Measurements from ENCODE around the gene ANKRD23.

Gene ANKRD23

DNA sequence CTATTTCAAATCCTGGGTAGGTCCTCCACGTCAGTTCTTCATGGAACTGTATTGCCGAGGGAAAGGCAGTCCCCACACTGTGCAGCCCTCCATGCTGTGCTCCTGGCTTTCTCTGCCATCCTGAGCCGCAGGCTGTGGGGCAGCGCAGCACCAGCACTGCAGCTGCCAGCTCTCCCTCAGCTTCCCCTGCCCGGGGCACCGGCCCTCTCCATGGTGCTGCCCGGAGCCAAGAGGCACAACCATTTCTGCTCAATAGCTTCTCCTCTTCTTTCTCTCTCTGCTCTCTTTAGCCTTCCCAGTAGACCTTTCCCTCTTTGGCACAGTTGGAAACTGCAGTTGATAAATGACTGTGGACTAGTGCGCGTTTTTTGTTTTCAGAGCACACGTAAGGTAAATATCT, 12.1 kb downstream of the ANKRD23 start:
- H3K4me1 Mint-ChIP-seq, result peaks cover 22% of the 10 kb centered on the region
- H3K9me3 Mint-ChIP-seq, result no peaks in the 10 kb centered on the region
- H3K27ac Mint-ChIP-seq, result peak overlapping the region in 2 of 3 experiments; percentile 38 to 91
- H3K36me3 Mint-ChIP-seq (ENCODE audit: low read depth), result peaks cover 42% of the 10 kb centered on the region
- no peaks in the 10 kb centered on the region for H3K27me3 Mint-ChIP-seq (ENCODE audit: low read depth)
- TF ChIP-seq, protein P1, sequence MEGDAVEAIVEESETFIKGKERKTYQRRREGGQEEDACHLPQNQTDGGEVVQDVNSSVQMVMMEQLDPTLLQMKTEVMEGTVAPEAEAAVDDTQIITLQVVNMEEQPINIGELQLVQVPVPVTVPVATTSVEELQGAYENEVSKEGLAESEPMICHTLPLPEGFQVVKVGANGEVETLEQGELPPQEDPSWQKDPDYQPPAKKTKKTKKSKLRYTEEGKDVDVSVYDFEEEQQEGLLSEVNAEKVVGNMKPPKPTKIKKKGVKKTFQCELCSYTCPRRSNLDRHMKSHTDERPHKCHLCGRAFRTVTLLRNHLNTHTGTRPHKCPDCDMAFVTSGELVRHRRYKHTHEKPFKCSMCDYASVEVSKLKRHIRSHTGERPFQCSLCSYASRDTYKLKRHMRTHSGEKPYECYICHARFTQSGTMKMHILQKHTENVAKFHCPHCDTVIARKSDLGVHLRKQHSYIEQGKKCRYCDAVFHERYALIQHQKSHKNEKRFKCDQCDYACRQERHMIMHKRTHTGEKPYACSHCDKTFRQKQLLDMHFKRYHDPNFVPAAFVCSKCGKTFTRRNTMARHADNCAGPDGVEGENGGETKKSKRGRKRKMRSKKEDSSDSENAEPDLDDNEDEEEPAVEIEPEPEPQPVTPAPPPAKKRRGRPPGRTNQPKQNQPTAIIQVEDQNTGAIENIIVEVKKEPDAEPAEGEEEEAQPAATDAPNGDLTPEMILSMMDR (IDR thresholded peaks at IDR 0.05; ENCODE audit: unreplicated experiment in 3 of 3), result no peak
- H3K4me3 Mint-ChIP-seq, result no peak overlapping the region

GRCh38 chr2:96830044-96830562, 13.7 kb downstream of the ANKRD23 start:
- H3K27me3 Mint-ChIP-seq (ENCODE audit: low read depth), result no peaks in the 10 kb centered on the region
- H3K9me3 Mint-ChIP-seq, result no peaks in the 10 kb centered on the region
- no peak overlapping the region for H3K27ac Mint-ChIP-seq
- H3K4me1 Mint-ChIP-seq, result peaks cover 22% of the 10 kb centered on the region
- H3K4me3 Mint-ChIP-seq, result no peak overlapping the region
- TF ChIP-seq, protein P1 (IDR thresholded peaks at IDR 0.05; ENCODE audit: unreplicated experiment in 3 of 3), result no peak
- peaks cover 38% of the 10 kb centered on the region for H3K36me3 Mint-ChIP-seq (ENCODE audit: low read depth)

- Mint-ChIP-seq H3K4me3 (no peak overlapping the region), H3K36me3 (ENCODE audit: low read depth) (peaks cover 34% of the 10 kb centered on the region), H3K9me3 (no peaks in the 10 kb centered on the region), H3K4me1 (peaks cover 31% of the 10 kb centered on the region), H3K27ac (no peak overlapping the region), H3K27me3 (ENCODE audit: low read depth) (no peaks in the 10 kb centered on the region)
- TF ChIP-seq, protein P1 (IDR thresholded peaks at IDR 0.05; ENCODE audit: unreplicated experiment in 3 of 3), result no peak
Observed at GRCh38 chr2:96828874-96829273, 14.9 kb downstream of the ANKRD23 start.

GRCh38 chr2:96828436-96828835, 15.4 kb downstream of the ANKRD23 start:
- Mint-ChIP-seq H3K4me1 (peaks cover 32% of the 10 kb centered on the region), H3K4me3 (no peak overlapping the region), H3K36me3 (ENCODE audit: low read depth) (peaks cover 34% of the 10 kb centered on the region), H3K9me3 (no peaks in the 10 kb centered on the region), H3K27ac (no peak overlapping the region), H3K27me3 (ENCODE audit: low read depth) (no peaks in the 10 kb centered on the region)
- TF ChIP-seq, protein P1 (IDR thresholded peaks at IDR 0.05; ENCODE audit: unreplicated experiment in 3 of 3), result no peak

GRCh38 chr2:96826546-96827278, 17.1 kb downstream of the ANKRD23 start:
- TF ChIP-seq, protein P1 (IDR thresholded peaks at IDR 0.05; ENCODE audit: unreplicated experiment in 3 of 3), result no peak
- no peaks in the 10 kb centered on the region for H3K9me3 Mint-ChIP-seq
- H3K4me1 Mint-ChIP-seq, result peaks cover 18% of the 10 kb centered on the region
- no peak overlapping the region for H3K27ac Mint-ChIP-seq
- no peaks in the 10 kb centered on the region for H3K27me3 Mint-ChIP-seq (ENCODE audit: low read depth)
- peaks cover 27% of the 10 kb centered on the region for H3K36me3 Mint-ChIP-seq (ENCODE audit: low read depth)
- H3K4me3 Mint-ChIP-seq, result no peak overlapping the region

- Mint-ChIP-seq H3K27ac (no peak overlapping the region), H3K27me3 (ENCODE audit: low read depth) (no peaks in the 10 kb centered on the region), H3K36me3 (ENCODE audit: low read depth) (peaks cover 14% of the 10 kb centered on the region), H3K4me3 (no peak overlapping the region), H3K4me1 (peaks cover 28% of the 10 kb centered on the region), H3K9me3 (no peaks in the 10 kb centered on the region)
- TF ChIP-seq, protein P1 (IDR thresholded peaks at IDR 0.05; ENCODE audit: unreplicated experiment in 3 of 3), result no peak
Observed at GRCh38 chr2:96825057-96825456, 18.8 kb downstream of the ANKRD23 start.

Data from nephron (organoid).